Measurements from ENCODE around the gene CHCHD6.

CHCHD6 gene

DNA sequence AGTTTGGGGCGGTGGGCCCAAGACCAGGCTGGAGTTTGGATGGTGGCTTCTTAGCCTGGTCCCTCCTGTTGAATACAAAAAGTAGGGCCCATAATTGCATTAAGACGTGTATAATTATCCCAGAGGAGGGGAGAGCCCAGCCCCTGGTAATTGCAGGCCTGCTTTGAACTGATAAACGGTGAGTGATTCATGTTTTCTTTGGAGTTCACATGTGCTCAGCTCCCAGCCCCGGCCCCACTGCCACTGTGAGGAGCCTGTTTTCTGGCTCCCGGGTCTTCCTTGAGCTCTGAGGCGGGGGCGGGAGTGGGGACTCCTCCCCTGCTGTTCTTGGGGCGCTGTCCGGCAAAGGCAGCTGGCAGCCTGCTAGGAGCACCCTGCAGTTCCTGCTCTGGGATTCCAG, 282.0 kb downstream of the CHCHD6 start:
- DNase-seq (ENCODE audit: low spot score), result no peak
- TF ChIP-seq, protein P1, sequence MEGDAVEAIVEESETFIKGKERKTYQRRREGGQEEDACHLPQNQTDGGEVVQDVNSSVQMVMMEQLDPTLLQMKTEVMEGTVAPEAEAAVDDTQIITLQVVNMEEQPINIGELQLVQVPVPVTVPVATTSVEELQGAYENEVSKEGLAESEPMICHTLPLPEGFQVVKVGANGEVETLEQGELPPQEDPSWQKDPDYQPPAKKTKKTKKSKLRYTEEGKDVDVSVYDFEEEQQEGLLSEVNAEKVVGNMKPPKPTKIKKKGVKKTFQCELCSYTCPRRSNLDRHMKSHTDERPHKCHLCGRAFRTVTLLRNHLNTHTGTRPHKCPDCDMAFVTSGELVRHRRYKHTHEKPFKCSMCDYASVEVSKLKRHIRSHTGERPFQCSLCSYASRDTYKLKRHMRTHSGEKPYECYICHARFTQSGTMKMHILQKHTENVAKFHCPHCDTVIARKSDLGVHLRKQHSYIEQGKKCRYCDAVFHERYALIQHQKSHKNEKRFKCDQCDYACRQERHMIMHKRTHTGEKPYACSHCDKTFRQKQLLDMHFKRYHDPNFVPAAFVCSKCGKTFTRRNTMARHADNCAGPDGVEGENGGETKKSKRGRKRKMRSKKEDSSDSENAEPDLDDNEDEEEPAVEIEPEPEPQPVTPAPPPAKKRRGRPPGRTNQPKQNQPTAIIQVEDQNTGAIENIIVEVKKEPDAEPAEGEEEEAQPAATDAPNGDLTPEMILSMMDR (IDR thresholded peaks at IDR 0.05; ENCODE audit: extremely low read depth, insufficient read depth, missing control alignments), result no peak
- in situ Hi-C loops (cut with MboI; ENCODE audit: low pct_unique_long_range_greater_than_20kb, low sequenced_read_pairs, unreplicated experiment), result loop anchor here (25.0 kb wide), 1 partner anchor 224 kb away; no protein-coding TSS in a partner anchor

- TF ChIP-seq, protein P1 (IDR thresholded peaks at IDR 0.05; ENCODE audit: extremely low read depth, insufficient read depth, missing control alignments), result no peak
- in situ Hi-C loops (cut with MboI; ENCODE audit: low pct_unique_long_range_greater_than_20kb, low sequenced_read_pairs, unreplicated experiment), result loop anchor here (25.0 kb wide), 1 partner anchor 225 kb away; no protein-coding TSS in a partner anchor
- no peak for DNase-seq (ENCODE audit: low spot score)
Observed at GRCh38 chr3:126987129-126987528, 283.1 kb downstream of the CHCHD6 start.

DNA sequence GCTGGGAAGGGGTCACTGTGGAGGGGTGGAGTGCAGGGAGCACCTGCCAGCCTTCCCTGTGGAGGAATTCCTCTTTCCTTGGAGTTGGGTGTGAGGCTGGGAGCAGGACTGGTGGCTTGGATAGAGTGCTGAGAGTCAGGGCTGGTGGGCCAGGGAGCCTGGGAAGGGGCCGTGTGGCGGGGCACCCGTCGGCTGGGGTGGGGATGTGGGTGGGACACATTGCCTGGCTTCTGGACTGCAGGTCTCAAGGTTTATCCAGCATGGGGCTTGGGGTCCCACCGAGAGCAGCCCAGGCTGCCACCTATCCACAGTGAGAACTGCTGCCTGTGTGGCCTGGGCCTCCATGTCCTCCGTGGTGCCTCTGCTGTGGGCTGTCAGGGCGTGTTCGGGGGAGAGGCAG, 283.6 kb downstream of the CHCHD6 start:
- TF ChIP-seq, protein P1 (IDR thresholded peaks at IDR 0.05; ENCODE audit: extremely low read depth, insufficient read depth, missing control alignments), result no peak
- no peak for DNase-seq (ENCODE audit: low spot score)
- in situ Hi-C loops (cut with MboI; ENCODE audit: low pct_unique_long_range_greater_than_20kb, low sequenced_read_pairs, unreplicated experiment), result loop anchor here (25.0 kb wide), 1 partner anchor 225 kb away; no protein-coding TSS in a partner anchor

DNA sequence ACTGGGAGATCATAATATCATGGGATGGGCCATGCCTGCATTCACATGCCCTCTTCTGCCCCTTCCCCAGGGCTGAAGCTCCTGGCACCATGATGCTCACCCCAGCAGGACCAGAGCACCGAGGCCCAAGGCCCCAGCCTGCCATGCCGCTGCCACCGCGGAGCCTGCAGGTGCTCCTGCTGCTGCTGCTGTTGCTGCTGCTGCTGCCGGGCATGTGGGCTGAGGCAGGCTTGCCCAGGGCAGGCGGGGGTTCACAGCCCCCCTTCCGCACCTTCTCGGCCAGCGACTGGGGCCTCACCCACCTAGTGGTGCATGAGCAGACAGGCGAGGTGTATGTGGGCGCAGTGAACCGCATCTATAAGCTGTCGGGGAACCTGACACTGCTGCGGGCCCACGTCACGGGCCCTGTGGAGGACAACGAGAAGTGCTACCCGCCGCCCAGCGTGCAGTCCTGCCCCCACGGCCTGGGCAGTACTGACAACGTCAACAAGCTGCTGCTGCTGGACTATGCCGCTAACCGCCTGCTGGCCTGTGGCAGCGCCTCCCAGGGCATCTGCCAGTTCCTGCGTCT, 284.5 kb downstream of the CHCHD6 start:
- no peak for DNase-seq (ENCODE audit: low spot score)
- TF ChIP-seq, protein P1 (IDR thresholded peaks at IDR 0.05; ENCODE audit: extremely low read depth, insufficient read depth, missing control alignments), result no peak
- in situ Hi-C loops (cut with MboI; ENCODE audit: low pct_unique_long_range_greater_than_20kb, low sequenced_read_pairs, unreplicated experiment), result loop anchor here (25.0 kb wide), 1 partner anchor 226 kb away; no protein-coding TSS in a partner anchor

GRCh38 chr3:126989316-126990023, 285.4 kb downstream of the CHCHD6 start:
- no peak for DNase-seq (ENCODE audit: low spot score)
- in situ Hi-C loops (cut with MboI; ENCODE audit: low pct_unique_long_range_greater_than_20kb, low sequenced_read_pairs, unreplicated experiment), result loop anchor here (25.0 kb wide), 1 partner anchor 227 kb away; no protein-coding TSS in a partner anchor
- TF ChIP-seq, protein P1 (IDR thresholded peaks at IDR 0.05; ENCODE audit: extremely low read depth, insufficient read depth, missing control alignments), result no peak

DNA sequence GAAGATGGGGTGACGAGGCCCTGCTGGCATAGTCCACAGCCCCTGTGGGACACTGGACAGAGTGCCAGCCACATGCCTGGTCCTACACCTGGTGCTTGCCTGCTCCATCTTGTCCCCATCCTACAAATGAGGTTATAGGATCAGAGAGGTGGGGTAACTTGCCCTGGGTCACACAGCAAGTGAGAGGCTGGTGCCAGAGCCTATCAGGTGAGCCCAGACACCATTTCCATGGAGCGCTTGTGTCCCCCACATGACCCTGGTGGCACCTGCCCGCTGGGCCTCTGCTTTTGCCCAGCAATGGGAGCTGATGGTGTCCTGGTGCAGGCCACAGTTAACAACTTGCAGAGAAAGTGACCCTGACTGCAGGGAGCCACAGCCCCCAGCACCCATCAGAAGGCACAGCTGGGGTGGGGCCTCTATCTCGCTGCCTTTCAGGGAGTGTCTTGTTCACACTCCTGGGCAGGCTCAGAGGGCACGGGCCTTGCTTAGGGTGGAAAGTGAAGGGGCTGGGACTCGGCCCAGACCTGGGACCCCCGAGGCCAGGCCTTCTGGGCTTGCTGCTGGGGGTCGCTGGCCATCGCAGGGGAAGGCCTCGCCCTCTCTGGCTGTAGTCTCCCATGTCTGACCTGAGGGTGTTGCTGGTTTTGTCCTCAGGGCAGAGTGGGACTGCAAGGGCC, 286.1 kb downstream of the CHCHD6 start:
- TF ChIP-seq, protein P1 (IDR thresholded peaks at IDR 0.05; ENCODE audit: extremely low read depth, insufficient read depth, missing control alignments), result no peak
- DNase-seq (ENCODE audit: low spot score), result no peak

More for the DNA sequence above, 286.1 kb downstream of the CHCHD6 start:
- in situ Hi-C loops (cut with MboI; ENCODE audit: low pct_unique_long_range_greater_than_20kb, low sequenced_read_pairs, unreplicated experiment), result loop anchor here (25.0 kb wide), 1 partner anchor 228 kb away; no protein-coding TSS in a partner anchor
